OCI-LY3 (cell line): ENCODE results near the gene SH2D3C.
A peak's percentile ranks its signal among the peaks of the same experiment; 100 is the strongest.

Experiments used
- H2AFZ ChIP-seq: fragments of 200-600, 300-600 bp; shearing (Covaris generic); 2 replicates; pipeline ENCODE4 v1.6.0; 2014; ENCODE audit warnings: antibody characterized with exemption, low read depth, low read length
- H3K27ac ChIP-seq: fragments of 200-600, 300-600 bp; sonication (generic); 2 replicates; pipeline ENCODE4 v1.5.1; 2014; ENCODE audit warnings: mild to moderate bottlenecking, low read length, moderate library complexity, mixed read lengths
- H3K27me3 ChIP-seq: fragments of 200-600, 300-600 bp; sonication (generic); 2 replicates; pipeline ENCODE4 v1.6.1; 2014; ENCODE audit warnings: low read depth, low read length, mixed read lengths
- H3K36me3 ChIP-seq: fragments of 200-600, 300-600 bp; sonication (generic); replicated peaks from 2 replicates; pipeline ENCODE3; 2014; ENCODE audit warnings: low read depth, low read length, mixed read lengths
- H3K4me1 ChIP-seq: fragments of 300-600, 200-600 bp; sonication (generic); 2 replicates; pipeline ENCODE4 v1.6.1; 2014; ENCODE audit warnings: low read length, mixed read lengths
- H3K4me2 ChIP-seq: fragments of 200-600, 300-600 bp; sonication (generic); 2 replicates; pipeline ENCODE4 v1.6.1; 2014; ENCODE audit warnings: low read length, mixed read lengths
- H3K4me3 ChIP-seq: fragments of 300-600, 200-600 bp; sonication (generic); 2 replicates; pipeline ENCODE4 v1.5.1; 2014; ENCODE audit warnings: antibody characterized with exemption, mild to moderate bottlenecking, low read length, moderate library complexity
- H3K79me2 ChIP-seq: fragments of 300-600, 200-600 bp; shearing (Covaris generic); 2 replicates; pipeline ENCODE4 v1.6.1; 2014; ENCODE audit warnings: mild to moderate bottlenecking, low read length, mixed read lengths
- H3K9ac ChIP-seq: fragments of 300-600, 200-600 bp; shearing (Covaris generic); 2 replicates; pipeline ENCODE4 v1.6.0; 2014; ENCODE audit warnings: mild to moderate bottlenecking, low read length, moderate library complexity
- H3K9me3 ChIP-seq: fragments of 200-600, 300-600 bp; shearing (Covaris generic); 2 replicates; pipeline ENCODE4 v1.6.1; 2014; ENCODE audit warnings: low read length, mixed read lengths; ENCODE audit not compliant: insufficient read depth
- H4K20me1 ChIP-seq: fragments of 200-600, 300-600 bp; sonication (generic); 2 replicates; pipeline ENCODE4 v1.6.1; 2016; ENCODE audit warnings: low read length, mixed read lengths; ENCODE audit not compliant: insufficient read depth
- EZH2phosphoT487 ChIP-seq: fragments of 200-600 bp; shearing (Covaris generic); IDR thresholded peaks from 2 replicates; pipeline ENCODE4 v1.6.1; 2018; ENCODE audit warnings: antibody characterized with exemption, mixed run types, low read depth
- TF ChIP-seq, protein P1 (sequence below): fragments of 200-600, 300-600 bp; sonication (generic); IDR thresholded peaks from 2 replicates; pipeline ENCODE4 v1.5.1; 2014; ENCODE audit warnings: antibody characterized with exemption, low read length, low read depth

SH2D3C gene, protein sequence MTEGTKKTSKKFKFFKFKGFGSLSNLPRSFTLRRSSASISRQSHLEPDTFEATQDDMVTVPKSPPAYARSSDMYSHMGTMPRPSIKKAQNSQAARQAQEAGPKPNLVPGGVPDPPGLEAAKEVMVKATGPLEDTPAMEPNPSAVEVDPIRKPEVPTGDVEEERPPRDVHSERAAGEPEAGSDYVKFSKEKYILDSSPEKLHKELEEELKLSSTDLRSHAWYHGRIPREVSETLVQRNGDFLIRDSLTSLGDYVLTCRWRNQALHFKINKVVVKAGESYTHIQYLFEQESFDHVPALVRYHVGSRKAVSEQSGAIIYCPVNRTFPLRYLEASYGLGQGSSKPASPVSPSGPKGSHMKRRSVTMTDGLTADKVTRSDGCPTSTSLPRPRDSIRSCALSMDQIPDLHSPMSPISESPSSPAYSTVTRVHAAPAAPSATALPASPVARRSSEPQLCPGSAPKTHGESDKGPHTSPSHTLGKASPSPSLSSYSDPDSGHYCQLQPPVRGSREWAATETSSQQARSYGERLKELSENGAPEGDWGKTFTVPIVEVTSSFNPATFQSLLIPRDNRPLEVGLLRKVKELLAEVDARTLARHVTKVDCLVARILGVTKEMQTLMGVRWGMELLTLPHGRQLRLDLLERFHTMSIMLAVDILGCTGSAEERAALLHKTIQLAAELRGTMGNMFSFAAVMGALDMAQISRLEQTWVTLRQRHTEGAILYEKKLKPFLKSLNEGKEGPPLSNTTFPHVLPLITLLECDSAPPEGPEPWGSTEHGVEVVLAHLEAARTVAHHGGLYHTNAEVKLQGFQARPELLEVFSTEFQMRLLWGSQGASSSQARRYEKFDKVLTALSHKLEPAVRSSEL

DNA sequence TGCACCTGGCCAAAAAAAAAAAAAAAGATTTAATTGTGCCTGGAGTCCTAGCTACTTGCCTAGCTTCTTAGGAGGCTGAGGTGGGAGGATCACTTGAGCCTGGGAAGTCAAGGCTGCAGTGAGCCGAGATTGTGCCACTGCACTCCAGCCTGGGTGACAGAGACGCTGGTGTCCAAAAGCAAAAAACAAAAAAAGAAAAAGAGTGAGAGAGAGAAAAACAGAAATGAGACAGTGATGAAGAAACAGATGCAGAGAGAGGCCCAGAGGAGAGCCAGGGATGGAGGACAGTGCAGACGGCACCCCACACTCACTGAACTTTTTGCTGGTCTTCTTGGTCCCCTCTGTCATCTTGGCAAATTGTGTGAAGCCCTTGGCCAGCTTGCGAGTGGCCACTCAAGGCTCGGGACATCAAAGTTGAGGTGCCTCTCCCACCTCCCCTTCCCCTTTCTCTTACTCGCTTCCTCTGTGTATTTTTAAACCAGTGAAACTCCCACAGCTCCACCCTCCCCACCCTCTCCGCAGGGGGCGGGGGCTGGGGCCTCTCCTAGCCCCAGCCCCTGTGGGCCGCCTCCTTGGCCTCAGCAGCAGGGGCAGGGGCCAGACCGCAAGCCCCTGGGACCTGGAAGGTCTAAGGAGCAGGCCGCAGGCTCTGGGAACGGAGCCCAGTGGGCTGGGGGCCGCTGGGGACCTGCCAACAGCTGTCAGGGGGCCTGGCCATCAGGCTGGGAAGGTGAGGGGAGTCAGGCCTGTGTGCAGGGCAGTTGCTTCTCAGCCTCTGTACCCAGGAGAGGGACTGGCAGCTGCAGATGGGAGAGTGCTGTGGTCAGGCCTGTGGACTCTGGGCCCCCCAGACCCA, at the start of gene SH2D3C:
Gene SH2D3C (minus strand): TSS at position 387 of the 856 bp plus-strand sequence. CDS start 39 bp downstream, at position 348.
- peak within 1 kb of the TSS; percentile 85 for H3K4me3 ChIP-seq
- TF ChIP-seq, protein P1, sequence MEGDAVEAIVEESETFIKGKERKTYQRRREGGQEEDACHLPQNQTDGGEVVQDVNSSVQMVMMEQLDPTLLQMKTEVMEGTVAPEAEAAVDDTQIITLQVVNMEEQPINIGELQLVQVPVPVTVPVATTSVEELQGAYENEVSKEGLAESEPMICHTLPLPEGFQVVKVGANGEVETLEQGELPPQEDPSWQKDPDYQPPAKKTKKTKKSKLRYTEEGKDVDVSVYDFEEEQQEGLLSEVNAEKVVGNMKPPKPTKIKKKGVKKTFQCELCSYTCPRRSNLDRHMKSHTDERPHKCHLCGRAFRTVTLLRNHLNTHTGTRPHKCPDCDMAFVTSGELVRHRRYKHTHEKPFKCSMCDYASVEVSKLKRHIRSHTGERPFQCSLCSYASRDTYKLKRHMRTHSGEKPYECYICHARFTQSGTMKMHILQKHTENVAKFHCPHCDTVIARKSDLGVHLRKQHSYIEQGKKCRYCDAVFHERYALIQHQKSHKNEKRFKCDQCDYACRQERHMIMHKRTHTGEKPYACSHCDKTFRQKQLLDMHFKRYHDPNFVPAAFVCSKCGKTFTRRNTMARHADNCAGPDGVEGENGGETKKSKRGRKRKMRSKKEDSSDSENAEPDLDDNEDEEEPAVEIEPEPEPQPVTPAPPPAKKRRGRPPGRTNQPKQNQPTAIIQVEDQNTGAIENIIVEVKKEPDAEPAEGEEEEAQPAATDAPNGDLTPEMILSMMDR, result no peak
- no peak for TF ChIP-seq EZH2phosphoT487
- peaks cover 16% of the 10 kb centered on the region for H3K36me3 ChIP-seq
- no peaks in the 10 kb centered on the region for H3K9me3 ChIP-seq
- peaks cover 36% of the 10 kb centered on the region for H3K4me1 ChIP-seq
- H3K9ac ChIP-seq, result peak within 1 kb of the TSS; percentile 92
- no peaks in the 10 kb centered on the region for H3K27me3 ChIP-seq
- H3K27ac ChIP-seq, result peak within 1 kb of the TSS; percentile 98
- no peak within 1 kb of the TSS for H2AFZ ChIP-seq
- peaks cover 16% of the 10 kb centered on the region for H4K20me1 ChIP-seq
- peak within 1 kb of the TSS; percentile 98 for H3K4me2 ChIP-seq
- H3K79me2 ChIP-seq, result peaks cover 39% of the 10 kb centered on the region

DNA sequence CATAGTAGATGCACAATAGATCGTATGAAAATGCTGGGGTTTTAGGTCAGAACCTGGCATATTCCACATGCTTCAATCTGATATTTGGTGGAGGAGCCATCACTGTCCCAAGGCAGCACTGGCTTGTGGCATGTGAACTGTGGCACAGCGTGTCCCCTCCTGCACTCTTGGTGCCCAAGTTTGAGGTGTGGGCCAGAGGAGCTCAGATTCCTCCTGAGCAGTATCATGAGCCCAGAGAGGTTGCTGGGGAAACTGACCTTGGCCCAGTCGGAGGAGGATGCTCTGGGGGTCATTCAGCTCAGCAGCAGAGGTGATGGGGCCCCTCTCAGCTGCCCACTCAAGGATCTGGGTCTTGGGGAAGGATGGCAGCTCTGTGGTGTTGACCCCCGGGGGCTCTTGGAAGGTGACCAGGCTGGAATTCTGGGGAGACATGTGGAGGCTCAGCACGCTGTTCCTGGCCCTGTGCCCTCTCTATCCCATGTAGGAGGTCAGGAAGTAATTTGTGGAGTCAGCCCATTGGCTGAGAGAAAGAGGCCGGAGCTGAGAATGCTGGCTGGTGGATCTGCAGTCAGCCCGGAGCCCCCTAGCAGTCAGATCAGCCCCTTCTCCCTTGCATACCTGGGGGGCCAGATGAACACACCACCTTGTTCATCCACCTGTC, 47.9 kb upstream of the SH2D3C start:
- Histone ChIP-seq H2AFZ (no peak overlapping the region), H3K4me3 (no peak overlapping the region), H3K9ac (no peak overlapping the region), H3K27ac (no peak overlapping the region), H3K36me3 (no peaks in the 10 kb centered on the region), H3K4me1 (no peaks in the 10 kb centered on the region), H3K4me2 (0 out of 2 replicates have a peak overlapping the region, but pooled peaks have one; percentile 27), H3K79me2 (no peaks in the 10 kb centered on the region), H4K20me1 (no peaks in the 10 kb centered on the region), H3K27me3 (0 out of 2 replicates have a peak, but pooled peaks cover 3% of the 10 kb centered on the region), H3K9me3 (no peaks in the 10 kb centered on the region)
- TF ChIP-seq, protein P1, result no peak
- TF ChIP-seq EZH2phosphoT487, result no peak

DNA sequence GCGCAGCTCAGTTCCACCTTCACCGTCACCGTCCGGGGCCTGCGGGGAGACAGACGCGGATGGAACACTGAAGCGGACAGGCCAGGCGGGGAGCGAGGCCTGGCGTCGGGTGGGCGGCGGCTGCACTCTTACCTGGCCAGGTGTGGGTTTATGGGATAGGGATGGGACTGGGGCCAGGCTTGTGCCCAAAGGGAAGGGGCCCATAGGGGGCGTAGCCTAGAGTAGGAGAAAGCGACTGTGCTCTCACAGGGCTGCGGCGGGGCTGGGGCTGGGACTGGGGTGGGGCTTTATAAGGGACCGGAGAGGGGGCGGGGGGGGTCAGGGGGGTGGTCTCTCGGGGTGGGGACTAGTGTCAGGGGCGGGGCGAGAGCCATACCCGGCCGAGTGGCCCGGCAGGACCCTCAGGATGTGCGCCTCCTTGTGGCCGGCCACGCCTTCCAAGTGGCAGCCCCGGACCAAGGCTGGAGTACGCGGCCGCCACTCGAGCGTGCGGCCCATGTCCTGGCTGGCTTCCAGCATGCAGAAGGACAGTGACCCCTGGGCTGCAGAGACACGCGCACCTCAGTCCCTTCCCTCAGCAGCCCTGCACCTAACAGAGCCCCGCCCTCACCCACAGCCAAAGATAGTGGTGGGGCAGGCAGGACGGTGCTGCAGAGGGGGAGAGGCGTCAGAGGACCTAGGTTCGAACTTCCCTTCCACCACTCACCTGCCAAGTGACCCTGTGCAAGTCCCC, 47.0 kb upstream of the SH2D3C start:
- Histone ChIP-seq H3K4me2 (peak overlapping the region; percentile 27), H3K27me3 (0 out of 2 replicates have a peak, but pooled peaks cover 3% of the 10 kb centered on the region), H4K20me1 (no peaks in the 10 kb centered on the region), H3K36me3 (no peaks in the 10 kb centered on the region), H3K9ac (no peak overlapping the region), H3K27ac (no peak overlapping the region), H3K79me2 (no peaks in the 10 kb centered on the region), H3K4me1 (no peaks in the 10 kb centered on the region), H3K4me3 (peak overlapping the region; percentile 22; the same call in 1 of the 2 replicates), H3K9me3 (no peaks in the 10 kb centered on the region), H2AFZ (no peak overlapping the region)
- TF ChIP-seq, protein P1, result peak; percentile 48
- TF ChIP-seq EZH2phosphoT487, result no peak
